HepG2 (cell line): ENCODE data around the gene SH3GL1. TPM values are rescaled to one million over a fixed set of nuclear protein-coding genes. Genes with fewer than 3 reads are reported as not detected.

Experiments
- ATAC-seq: fragments of 200-7000 bp; cut with Tn5 transposase; 3 replicates; pipeline ENCODE4 v1.9.1; 2020; ENCODE audit warnings: mild to moderate bottlenecking, moderate library complexity
- BruUV-seq: library from RNA; stranded (reverse); fragments of 400-500 nt; replicated peaks from 2 replicates; lab custom pipeline; 2021; lab: Mats Ljungman, UMichigan
- CTCF ChIA-PET: fragments of 300-600 bp; formaldehyde crosslinking; extraction: SDS; loops from one replicate; lab custom pipeline; 2021; ENCODE audit warnings: low total read pairs, inconsistent platforms, low intra/inter-chr PET ratio; lab: Yijun Ruan, JAX
- POLR2A ChIA-PET: fragments of 350-600 bp; sonication (Branson Sonifier 250); formaldehyde crosslinking; loops from one replicate; lab custom pipeline; 2020; ENCODE audit warnings: antibody characterized with exemption, inconsistent platforms; lab: Yijun Ruan, JAX
- DNase-seq: peaks from one replicate; pipeline ENCODE4 v3.0.0-alpha.2; 2015; ENCODE audit warnings: low spot score
- FAIRE-seq: peaks from 3 replicates; lab custom pipeline; 2011; peaks lifted over from hg19 to GRCh38; lab: Jason Lieb, UNC
- H2AFZ ChIP-seq: one replicate; pipeline ENCODE4 v1.6.1; 2011; ENCODE audit warnings: low read length, inconsistent platforms
- H3K27ac ChIP-seq: fragments of 300-600 bp; 3 replicates; pipeline ENCODE4 v1.8.0; 2011; ENCODE audit warnings: mixed run types, mild to moderate bottlenecking, mixed read lengths, low read length, inconsistent platforms; ENCODE audit not compliant: insufficient read depth; ENCODE audit errors: extremely low read length
- H3K27me3 ChIP-seq, 2 experiments: fragments of 200-600 bp in 1 of 2; 2 replicates in 1 of 2; 3 replicates in 1 of 2; pipeline versions ENCODE4 v1.6.0 to v1.8.0; 2011; ENCODE audit warnings: low read length in 2 of 2, mild to moderate bottlenecking in 2 of 2, moderate library complexity in 2 of 2, inconsistent platforms in 1 of 2; ENCODE audit not compliant: insufficient read depth in 2 of 2, control insufficient read depth in 1 of 2
- H3K36me3 ChIP-seq, 2 experiments: fragments of 200-600 bp in 1 of 2; replicated peaks in 1 of 2; 2 replicates in 1 of 2; 3 replicates in 1 of 2; pipeline versions ENCODE4 v1.5.1 to v1.8.0; 2011; ENCODE audit warnings: low read length in 2 of 2, inconsistent platforms in 1 of 2; ENCODE audit not compliant: insufficient read depth in 2 of 2, control insufficient read depth in 1 of 2
- H3K4me1 ChIP-seq: 2 replicates; pipeline ENCODE4 v1.5.1; 2012; ENCODE audit warnings: low read length, inconsistent platforms; ENCODE audit not compliant: insufficient read depth
- H3K4me2 ChIP-seq: 2 replicates; pipeline ENCODE4 v1.6.0; 2011; ENCODE audit warnings: low read depth, low read length, inconsistent platforms
- H3K4me3 ChIP-seq, 3 experiments: fragments of 200-600 bp in 1 of 3; sonication (generic), shearing (Covaris generic) in 1 of 3; replicated peaks in 1 of 3; 2 replicates each; pipeline ENCODE4 v1.5.1; 2011 to 2016; ENCODE audit warnings: low read length in 3 of 3, inconsistent platforms in 2 of 3, low read depth in 2 of 3, mild to moderate bottlenecking in 2 of 3, control low read depth in 1 of 3, mixed read lengths in 1 of 3; ENCODE audit not compliant: insufficient read depth in 1 of 3
- H3K79me2 ChIP-seq: one replicate; pipeline ENCODE4 v1.6.1; 2011; ENCODE audit warnings: low read length, inconsistent platforms; ENCODE audit not compliant: insufficient read depth
- H3K9ac ChIP-seq: 2 replicates; pipeline ENCODE4 v1.6.0; 2011; ENCODE audit warnings: mild to moderate bottlenecking, low read depth, low read length, inconsistent platforms; ENCODE audit not compliant: insufficient read depth
- H3K9me3 ChIP-seq: 2 replicates; pipeline ENCODE4 v1.5.1; 2012; ENCODE audit warnings: mild to moderate bottlenecking, low read length
- H4K20me1 ChIP-seq: 2 replicates; pipeline ENCODE4 v1.6.0; 2011; ENCODE audit warnings: inconsistent platforms, mild to moderate bottlenecking, low read length, moderate library complexity; ENCODE audit not compliant: insufficient read depth
- ATRX ChIP-seq: sonication (generic); formaldehyde crosslinking; IDR thresholded peaks from 2 replicates; pipeline ENCODE4 v1.4.0; 2020; ENCODE audit warnings: missing genetic modification reagents, borderline replicate concordance
- KDM1A ChIP-seq: IDR thresholded peaks from 2 replicates; pipeline ENCODE4 v1.6.1; 2016; ENCODE audit warnings: missing compliant biosample characterization
- MTA1 ChIP-seq: sonication (generic); formaldehyde crosslinking; IDR thresholded peaks from 2 replicates; pipeline ENCODE4 v1.4.0; 2020; ENCODE audit warnings: missing genetic modification reagents, mild to moderate bottlenecking, borderline replicate concordance
- NFIB ChIP-seq: sonication (generic); formaldehyde crosslinking; IDR thresholded peaks from 2 replicates; pipeline ENCODE4 v1.9.0; 2021; ENCODE audit warnings: missing genetic modification reagents, mild to moderate bottlenecking, borderline replicate concordance
- NKX3-1 ChIP-seq: sonication (generic); formaldehyde crosslinking; IDR thresholded peaks from 2 replicates; pipeline ENCODE4 v1.5.0; 2020; ENCODE audit warnings: missing genetic modification reagents
- PHF20 ChIP-seq: sonication (generic); formaldehyde crosslinking; IDR thresholded peaks from 2 replicates; pipeline ENCODE4 v1.5.0; 2020; ENCODE audit warnings: mild to moderate bottlenecking, missing genetic modification reagents
- POLR2AphosphoS5 ChIP-seq: IDR thresholded peaks from 2 replicates; pipeline ENCODE4 v1.6.1; 2012; ENCODE audit warnings: low read depth, low read length
- RFX1 ChIP-seq: fragments of 450-650 bp; IDR thresholded peaks from 2 replicates; pipeline ENCODE4 v1.6.1; 2017
- TEAD2 ChIP-seq: sonication (generic); formaldehyde crosslinking; IDR thresholded peaks from 2 replicates; pipeline ENCODE4 v1.9.0; 2021; ENCODE audit warnings: missing genetic modification reagents
- TSC22D2 ChIP-seq: sonication (generic); formaldehyde crosslinking; IDR thresholded peaks from 2 replicates; pipeline ENCODE4 v1.5.1; 2020; ENCODE audit warnings: missing genetic modification reagents, mild to moderate bottlenecking, borderline replicate concordance
- ZNF30 ChIP-seq: sonication (generic); formaldehyde crosslinking; IDR thresholded peaks from 2 replicates; pipeline ENCODE4 v1.5.0; 2020; ENCODE audit warnings: mild to moderate bottlenecking, missing genetic modification reagents
- ZNF333 ChIP-seq: sonication (generic); formaldehyde crosslinking; IDR thresholded peaks from 2 replicates; pipeline ENCODE4 v1.4.0; 2020; ENCODE audit warnings: mild to moderate bottlenecking, missing genetic modification reagents, borderline replicate concordance
- ZNF746 ChIP-seq: sonication (generic); formaldehyde crosslinking; IDR thresholded peaks from 2 replicates; pipeline ENCODE4 v1.8.0; 2022; ENCODE audit warnings: mild to moderate bottlenecking, missing genetic modification reagents
- WGBS: methylation state at CpG from one replicate; pipeline ENCODE4 v1.1.6; 2017; ENCODE audit warnings: low lambda C conversion rate; 5-methylcytosine and 5-hydroxymethylcytosine counted together
- in situ Hi-C: cut with HindIII; loops from 2 replicates; pipeline ENCODE4 v1.10.0; 2017; ENCODE audit warnings: low pct_unique_long_range_greater_than_20kb; ENCODE audit not compliant: extremely low pct_ligation_motif_present
- intact Hi-C: fragments of 100-400 bp; cut with micrococcal nuclease; formaldehyde crosslinking; loops from one replicate; pipeline ENCODE4 v1.10.0; 2022; ENCODE audit not compliant: unreplicated experiment
- polyA plus RNA-seq, 8 experiments: library from polyadenylated mRNA; depleted of rRNA in 3 of 8; stranded (reverse) in 7 of 8; unstranded in 1 of 8; fragments of >200 nt; fragmentation: Illumina TruSeq in 4 of 8; extraction: Trizol in 4 of 8; gene quantifications; 2 replicates each; pipeline versions ENCODE4 v1.2.1 to v1.2.3, GENCODE V29; 2011 to 2016; ENCODE audit warnings: low read depth in 4 of 8, missing spikeins in 1 of 8, mixed read lengths in 1 of 8; ENCODE audit not compliant: insufficient read depth in 1 of 8
- total RNA-seq, 5 experiments: library from RNA; depleted of rRNA; stranded (reverse); fragments of >200 nt; fragmentation: Illumina TruSeq; extraction: Trizol; gene quantifications; 2 replicates each; pipeline ENCODE4 v1.2.3, GENCODE V29; 2016; ENCODE audit warnings: low read depth in 1 of 5
- TF ChIP-seq, protein P1 (sequence below): sonication (generic); formaldehyde crosslinking; IDR thresholded peaks from 2 replicates; pipeline ENCODE4 v1.4.0; 2020; ENCODE audit warnings: missing genetic modification reagents
- TF ChIP-seq, protein P2 (sequence below): sonication (generic); formaldehyde crosslinking; IDR thresholded peaks from 2 replicates; pipeline ENCODE4 v1.5.1; 2020; ENCODE audit warnings: missing genetic modification reagents, mild to moderate bottlenecking, borderline replicate concordance

Gene SH3GL1
- total and polyA plus RNA-seq, 2 of the 13 experiments (the other 11 are each of a cell fraction or from before 2014, with no cell fraction given), result 33.0 to 45.1 TPM

DNA sequence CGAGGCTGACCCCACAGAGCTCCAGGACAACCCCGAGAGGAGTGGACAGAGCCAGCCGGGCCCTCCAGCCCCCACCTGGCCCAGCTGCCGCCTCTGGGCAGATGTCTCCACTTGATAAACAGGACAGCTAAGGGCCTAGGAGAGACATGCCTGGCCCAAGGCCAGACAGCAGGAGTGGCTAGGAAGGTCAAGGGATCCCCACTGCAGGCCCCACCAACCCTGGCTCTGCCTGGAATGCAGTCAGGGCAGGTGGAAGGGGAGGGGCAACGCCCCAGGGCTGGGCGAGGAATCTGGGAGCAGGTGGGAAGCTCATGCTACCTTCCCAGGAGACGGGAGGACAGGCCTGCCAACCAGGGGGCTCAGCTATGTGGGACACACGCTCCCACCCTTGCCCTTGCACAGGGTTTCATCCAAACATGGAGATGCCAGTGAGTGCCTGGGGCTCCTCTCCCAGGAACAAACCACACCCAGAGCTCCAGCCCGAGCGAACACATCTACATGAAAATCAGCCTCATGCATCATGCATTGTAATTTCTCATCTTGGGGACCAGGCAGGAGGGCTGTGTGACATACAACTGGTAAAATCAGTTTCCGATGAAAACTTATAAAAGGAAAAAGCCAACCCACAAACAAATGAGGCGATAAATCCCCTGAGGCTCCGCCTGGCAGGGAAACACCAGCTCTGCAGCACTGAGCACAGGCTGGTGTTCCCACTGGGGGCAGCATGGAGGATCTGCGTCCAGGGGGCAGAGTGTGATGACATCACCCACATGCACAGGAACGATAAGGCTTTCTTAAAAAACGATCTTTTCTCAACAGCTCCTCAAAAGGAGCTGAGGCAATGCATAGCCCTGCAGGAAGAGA is 25.0 kb downstream of the SH3GL1 start (continued):
- TF ChIP-seq MTA1 (CRISPR knock-in tag), result 0 out of 2 replicates have a peak, but pooled peaks have one; percentile 50
- TF ChIP-seq, protein P1, sequence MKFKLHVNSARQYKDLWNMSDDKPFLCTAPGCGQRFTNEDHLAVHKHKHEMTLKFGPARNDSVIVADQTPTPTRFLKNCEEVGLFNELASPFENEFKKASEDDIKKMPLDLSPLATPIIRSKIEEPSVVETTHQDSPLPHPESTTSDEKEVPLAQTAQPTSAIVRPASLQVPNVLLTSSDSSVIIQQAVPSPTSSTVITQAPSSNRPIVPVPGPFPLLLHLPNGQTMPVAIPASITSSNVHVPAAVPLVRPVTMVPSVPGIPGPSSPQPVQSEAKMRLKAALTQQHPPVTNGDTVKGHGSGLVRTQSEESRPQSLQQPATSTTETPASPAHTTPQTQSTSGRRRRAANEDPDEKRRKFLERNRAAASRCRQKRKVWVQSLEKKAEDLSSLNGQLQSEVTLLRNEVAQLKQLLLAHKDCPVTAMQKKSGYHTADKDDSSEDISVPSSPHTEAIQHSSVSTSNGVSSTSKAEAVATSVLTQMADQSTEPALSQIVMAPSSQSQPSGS, result 0 out of 2 replicates have a peak, but pooled peaks have one; percentile 38

DNA sequence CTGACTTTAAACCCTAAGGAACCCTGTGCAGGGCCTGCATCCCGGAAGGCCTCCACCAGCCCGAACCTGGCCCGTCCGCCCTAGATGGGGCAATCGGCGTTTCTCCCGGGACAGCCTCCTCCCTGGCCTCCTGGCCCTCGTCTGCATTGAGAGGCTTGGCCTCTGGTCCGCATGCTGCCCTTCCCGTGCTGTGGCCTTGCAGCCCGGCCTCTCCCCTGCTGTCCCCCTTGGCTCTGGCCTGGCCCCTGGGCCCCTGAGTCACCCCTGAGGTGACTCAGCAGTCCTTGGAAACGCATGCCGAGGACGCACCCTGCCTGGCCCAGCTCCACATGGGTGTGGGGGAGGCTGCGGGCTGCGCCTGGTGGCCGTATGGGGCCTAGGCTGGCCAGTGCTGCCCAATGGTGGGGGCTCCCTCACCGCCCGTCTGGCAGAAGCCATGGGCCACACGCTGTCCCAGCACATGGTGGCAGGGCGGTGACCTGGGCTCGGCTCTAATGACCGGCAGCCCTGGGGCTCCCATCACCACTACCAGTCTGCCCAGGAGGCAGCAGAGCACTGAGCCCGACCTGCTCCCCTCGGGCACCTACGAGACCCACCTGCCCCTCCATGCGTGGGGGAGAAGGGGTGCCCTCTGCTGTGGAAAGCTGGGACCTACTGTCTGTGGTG is 25.7 kb downstream of the SH3GL1 start:
- TSS peak; percentile 66 for BruUV-seq
- H3K36me3 ChIP-seq, result peaks cover 7 to 25% of the 10 kb centered on the region in 2 experiments; a peak in 4 of 5 replicates
- ATAC-seq, result peak; percentile 81
- no peak overlapping the region for H2AFZ ChIP-seq
- DNase-seq, result peak; percentile 79
- H3K9ac ChIP-seq, result peak overlapping the region; percentile 74
- no peak for FAIRE-seq
- ChIA-PET CTCF (interaction anchor here (3.1 kb wide), 1 partner anchor 26 kb away, joined by 27 read pairs; the partner anchor contains the start of genes CHAF1A and SH3GL1), POLR2A (interaction anchor here (0.9 to 4.8 kb wide), 15 partner anchors 11 to 128 kb away, joined by 3 to 64 read pairs (median 8); partner anchors contain the start of genes CHAF1A, HDGFL2, MPND and YJU2)
- peaks cover 69% of the 10 kb centered on the region for H3K79me2 ChIP-seq
- H3K27me3 ChIP-seq, result no peaks in the 10 kb centered on the region
- peaks cover 2% of the 10 kb centered on the region; the same call in 1 of the 2 replicates for H4K20me1 ChIP-seq
- H3K4me3 ChIP-seq, result peak overlapping the region in 1 of 3 experiments; percentile 53; a peak in 2 of 6 replicates
- peak overlapping the region; percentile 84 for H3K27ac ChIP-seq
- H3K9me3 ChIP-seq, result no peaks in the 10 kb centered on the region
- intact Hi-C loops (no loop called here), in situ Hi-C loops (no loop called here)
- peak overlapping the region; percentile 64 for H3K4me2 ChIP-seq
- WGBS, result no CpG with 5 or more reads among the region's 27 CpGs
- peaks cover 42% of the 10 kb centered on the region for H3K4me1 ChIP-seq
- TF ChIP-seq ZNF746 (CRISPR knock-in tag) (peak; percentile 82; the same call in 1 of the 2 replicates), TSC22D2 (CRISPR knock-in tag) (peak; percentile 28; the same call in 1 of the 2 replicates), KDM1A (CRISPR knock-in tag) (peak; percentile 73; the same call in 1 of the 2 replicates), RFX1 (no peak), NKX3-1 (CRISPR knock-in tag) (no peak), POLR2AphosphoS5 (no peak), TEAD2 (CRISPR knock-in tag) (no peak), ZNF333 (CRISPR knock-in tag) (0 out of 2 replicates have a peak, but pooled peaks have one; percentile 42), NFIB (no peak), PHF20 (0 out of 2 replicates have a peak, but pooled peaks have one; percentile 35), ATRX (peak; percentile 36; the same call in 1 of the 2 replicates), ZNF30 (no peak)
- TF ChIP-seq, protein P2, sequence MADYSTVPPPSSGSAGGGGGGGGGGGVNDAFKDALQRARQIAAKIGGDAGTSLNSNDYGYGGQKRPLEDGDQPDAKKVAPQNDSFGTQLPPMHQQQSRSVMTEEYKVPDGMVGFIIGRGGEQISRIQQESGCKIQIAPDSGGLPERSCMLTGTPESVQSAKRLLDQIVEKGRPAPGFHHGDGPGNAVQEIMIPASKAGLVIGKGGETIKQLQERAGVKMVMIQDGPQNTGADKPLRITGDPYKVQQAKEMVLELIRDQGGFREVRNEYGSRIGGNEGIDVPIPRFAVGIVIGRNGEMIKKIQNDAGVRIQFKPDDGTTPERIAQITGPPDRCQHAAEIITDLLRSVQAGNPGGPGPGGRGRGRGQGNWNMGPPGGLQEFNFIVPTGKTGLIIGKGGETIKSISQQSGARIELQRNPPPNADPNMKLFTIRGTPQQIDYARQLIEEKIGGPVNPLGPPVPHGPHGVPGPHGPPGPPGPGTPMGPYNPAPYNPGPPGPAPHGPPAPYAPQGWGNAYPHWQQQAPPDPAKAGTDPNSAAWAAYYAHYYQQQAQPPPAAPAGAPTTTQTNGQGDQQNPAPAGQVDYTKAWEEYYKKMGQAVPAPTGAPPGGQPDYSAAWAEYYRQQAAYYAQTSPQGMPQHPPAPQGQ (CRISPR knock-in tag), result no peak
